ENCODE results near the gene GRM2. TPM values are rescaled to one million over a fixed set of nuclear protein-coding genes. Genes with fewer than 3 reads are reported as not detected.

Gene GRM2
- total RNA-seq, 3 donors from 2014 or later = 0.84 to 1.2 (median 1.0) TPM

- no peaks in the 10 kb centered on the region for H3K9me3 Mint-ChIP-seq
- peaks cover 13% of the 10 kb centered on the region for H3K4me1 Mint-ChIP-seq (ENCODE audit: low read depth)
- ATAC-seq = no peak
- DNase-seq = no peak
- no peak overlapping the region for H3K4me3 Mint-ChIP-seq
- H3K27me3 Mint-ChIP-seq (ENCODE audit: low read depth) = no peaks in the 10 kb centered on the region
- peaks cover 16% of the 10 kb centered on the region for H3K36me3 Mint-ChIP-seq (ENCODE audit: insufficient read depth)
Measured at GRCh38 chr3:51705276-51706020, 1.4 kb upstream of the GRM2 start.

- Mint-ChIP-seq H3K9me3 (no peaks in the 10 kb centered on the region), H3K4me3 (no peak overlapping the region), H3K27me3 (ENCODE audit: low read depth) (no peaks in the 10 kb centered on the region), H3K4me1 (ENCODE audit: low read depth) (peaks cover 13% of the 10 kb centered on the region), H3K36me3 (ENCODE audit: insufficient read depth) (peaks cover 16% of the 10 kb centered on the region)
- ATAC-seq (no peak), DNase-seq (no peak)
Measured at GRCh38 chr3:51706021-51706485, 815 bp upstream of the GRM2 start.

GRCh38 chr3:51708216-51708845 is 1.5 kb downstream of the GRM2 start:
- Mint-ChIP-seq H3K27me3 (ENCODE audit: low read depth) (no peaks in the 10 kb centered on the region), H3K36me3 (ENCODE audit: insufficient read depth) (peaks cover 12% of the 10 kb centered on the region)

GRCh38 chr3:51709004-51709420 is 2.1 kb downstream of the GRM2 start:
- DNase-seq (no peak), ATAC-seq (no peak)
- H3K9me3 Mint-ChIP-seq = no peaks in the 10 kb centered on the region
- no peak overlapping the region for H3K4me3 Mint-ChIP-seq
- peaks cover 13% of the 10 kb centered on the region for H3K4me1 Mint-ChIP-seq (ENCODE audit: low read depth)
- peaks cover 12% of the 10 kb centered on the region for H3K36me3 Mint-ChIP-seq (ENCODE audit: insufficient read depth)
- H3K27me3 Mint-ChIP-seq (ENCODE audit: low read depth) = no peaks in the 10 kb centered on the region

More at GRCh38 chr3:51708216-51708845, 1.5 kb downstream of the GRM2 start:
- no peaks in the 10 kb centered on the region for H3K9me3 Mint-ChIP-seq
- no peak overlapping the region for H3K4me3 Mint-ChIP-seq
- ATAC-seq (no peak), DNase-seq (no peak)
- peaks cover 13% of the 10 kb centered on the region for H3K4me1 Mint-ChIP-seq (ENCODE audit: low read depth)

GRCh38 chr3:51709675-51710074 is 2.8 kb downstream of the GRM2 start:
- Mint-ChIP-seq H3K27me3 (ENCODE audit: low read depth) (no peaks in the 10 kb centered on the region), H3K36me3 (ENCODE audit: insufficient read depth) (peaks cover 7% of the 10 kb centered on the region), H3K4me1 (ENCODE audit: low read depth) (peaks cover 13% of the 10 kb centered on the region), H3K9me3 (no peaks in the 10 kb centered on the region), H3K4me3 (no peak overlapping the region)
- no peak for DNase-seq
- peak in 1 of 2 donors; percentile 21 for ATAC-seq

- DNase-seq (no peak), ATAC-seq (no peak)
- peaks cover 7% of the 10 kb centered on the region for H3K36me3 Mint-ChIP-seq (ENCODE audit: insufficient read depth)
- no peaks in the 10 kb centered on the region for H3K27me3 Mint-ChIP-seq (ENCODE audit: low read depth)
- H3K4me1 Mint-ChIP-seq (ENCODE audit: low read depth) = peaks cover 13% of the 10 kb centered on the region
- H3K4me3 Mint-ChIP-seq = no peak overlapping the region
- H3K9me3 Mint-ChIP-seq = no peaks in the 10 kb centered on the region
Measured at GRCh38 chr3:51710631-51711351, 3.9 kb downstream of the GRM2 start.

- ATAC-seq (no peak), DNase-seq (no peak)
- peaks cover 5% of the 10 kb centered on the region for H3K36me3 Mint-ChIP-seq (ENCODE audit: insufficient read depth)
- peaks cover 11% of the 10 kb centered on the region for H3K4me1 Mint-ChIP-seq (ENCODE audit: low read depth)
- H3K27me3 Mint-ChIP-seq (ENCODE audit: low read depth) = no peaks in the 10 kb centered on the region
- no peak overlapping the region for H3K4me3 Mint-ChIP-seq
- no peaks in the 10 kb centered on the region for H3K9me3 Mint-ChIP-seq
Measured at GRCh38 chr3:51711352-51712037, 4.6 kb downstream of the GRM2 start.

GRCh38 chr3:51712038-51712420 is 5.2 kb downstream of the GRM2 start:
- H3K4me1 Mint-ChIP-seq (ENCODE audit: low read depth) = peaks cover 11% of the 10 kb centered on the region
- peaks cover 5% of the 10 kb centered on the region for H3K36me3 Mint-ChIP-seq (ENCODE audit: insufficient read depth)
- ATAC-seq (no peak), DNase-seq (no peak)
- H3K9me3 Mint-ChIP-seq = no peaks in the 10 kb centered on the region
- no peaks in the 10 kb centered on the region for H3K27me3 Mint-ChIP-seq (ENCODE audit: low read depth)
- H3K4me3 Mint-ChIP-seq = no peak overlapping the region

- H3K27me3 Mint-ChIP-seq (ENCODE audit: low read depth) = no peaks in the 10 kb centered on the region
- DNase-seq (no peak), ATAC-seq (no peak)
- H3K9me3 Mint-ChIP-seq = no peaks in the 10 kb centered on the region
- no peak overlapping the region for H3K4me3 Mint-ChIP-seq
- H3K36me3 Mint-ChIP-seq (ENCODE audit: insufficient read depth) = peaks cover 5% of the 10 kb centered on the region
- H3K4me1 Mint-ChIP-seq (ENCODE audit: low read depth) = peaks cover 8% of the 10 kb centered on the region
Measured at GRCh38 chr3:51712511-51712931, 5.7 kb downstream of the GRM2 start.

- ATAC-seq = no peak
- Mint-ChIP-seq H3K4me1 (ENCODE audit: low read depth) (peaks cover 7% of the 10 kb centered on the region), H3K4me3 (no peak overlapping the region), H3K9me3 (no peaks in the 10 kb centered on the region), H3K27me3 (ENCODE audit: low read depth) (no peaks in the 10 kb centered on the region), H3K36me3 (ENCODE audit: insufficient read depth) (peaks cover 5% of the 10 kb centered on the region)
- DNase-seq = no peak
Measured at GRCh38 chr3:51712963-51713362, 6.1 kb downstream of the GRM2 start.

GRCh38 chr3:51715231-51715976 is 8.5 kb downstream of the GRM2 start:
- ATAC-seq = no peak
- H3K27me3 Mint-ChIP-seq (ENCODE audit: low read depth) = no peaks in the 10 kb centered on the region
- H3K4me3 Mint-ChIP-seq = no peak overlapping the region
- peaks cover 5% of the 10 kb centered on the region for H3K36me3 Mint-ChIP-seq (ENCODE audit: insufficient read depth)
- H3K4me1 Mint-ChIP-seq (ENCODE audit: low read depth) = peaks cover 10% of the 10 kb centered on the region
- DNase-seq = no peak
- H3K9me3 Mint-ChIP-seq = no peaks in the 10 kb centered on the region

GRCh38 chr3:51715977-51716294 is 9.1 kb downstream of the GRM2 start:
- DNase-seq (no peak), ATAC-seq (no peak)
- Mint-ChIP-seq H3K27me3 (ENCODE audit: low read depth) (no peaks in the 10 kb centered on the region), H3K36me3 (ENCODE audit: insufficient read depth) (peaks cover 5% of the 10 kb centered on the region), H3K4me3 (no peak overlapping the region), H3K4me1 (ENCODE audit: low read depth) (peaks cover 16% of the 10 kb centered on the region), H3K9me3 (no peaks in the 10 kb centered on the region)

GRCh38 chr3:51716805-51717204 is 9.9 kb downstream of the GRM2 start:
- Mint-ChIP-seq H3K27me3 (ENCODE audit: low read depth) (no peaks in the 10 kb centered on the region), H3K36me3 (ENCODE audit: insufficient read depth) (peaks cover 5% of the 10 kb centered on the region), H3K9me3 (no peaks in the 10 kb centered on the region), H3K4me1 (ENCODE audit: low read depth) (peaks cover 24% of the 10 kb centered on the region), H3K4me3 (no peak overlapping the region)
- no peak for DNase-seq
- ATAC-seq = no peak

GRCh38 chr3:51717446-51717845 is 10.6 kb downstream of the GRM2 start:
- DNase-seq = no peak
- ATAC-seq = no peak
- Mint-ChIP-seq H3K4me1 (ENCODE audit: low read depth) (peaks cover 26% of the 10 kb centered on the region), H3K36me3 (ENCODE audit: insufficient read depth) (peaks cover 5% of the 10 kb centered on the region), H3K4me3 (no peak overlapping the region), H3K9me3 (no peaks in the 10 kb centered on the region), H3K27me3 (ENCODE audit: low read depth) (no peaks in the 10 kb centered on the region)
